ENCODE measurements around the gene EFCC1.

EFCC1 gene

DNA sequence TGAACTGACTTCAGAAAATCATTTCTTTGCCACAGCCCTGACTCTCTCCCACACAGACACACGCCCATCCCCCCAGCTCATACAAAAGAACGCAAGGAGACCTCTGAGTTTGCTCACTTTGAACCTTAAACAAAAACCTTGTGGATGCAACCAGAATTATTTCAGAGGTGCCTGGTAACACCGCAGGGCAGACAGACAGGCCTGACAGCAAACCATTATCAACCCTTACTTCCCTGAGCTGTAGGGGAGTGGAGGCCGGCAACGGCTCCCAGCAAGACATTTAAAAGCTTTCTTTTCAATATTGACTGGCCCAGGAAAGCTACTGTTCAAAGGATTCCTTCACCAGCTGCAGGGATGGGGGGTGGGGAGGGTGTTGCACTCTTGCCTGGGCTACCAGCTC is 2.0 kb upstream of the EFCC1 start:
- H3K4me3 ChIP-seq (ENCODE audit: low read depth, low read length): no peak overlapping the region

DNA sequence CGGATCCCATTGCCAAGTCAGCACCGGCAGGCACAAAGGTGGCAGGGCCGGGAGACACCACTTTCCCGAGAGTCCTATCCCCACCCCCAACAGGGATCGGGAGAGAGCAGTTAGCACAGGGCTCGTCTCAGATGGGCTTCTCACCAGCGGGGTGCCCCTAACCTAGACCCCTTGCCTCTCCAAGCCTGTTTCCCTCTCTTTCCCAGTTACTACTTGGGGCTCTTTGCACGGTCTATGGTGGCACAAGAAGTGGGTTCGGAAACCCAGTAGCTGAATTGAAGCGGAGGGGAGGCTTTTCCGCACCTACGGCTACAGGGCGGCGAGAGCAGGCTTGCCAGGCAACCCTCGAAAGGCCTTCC is 383 bp upstream of the EFCC1 start:
- H3K4me3 ChIP-seq (ENCODE audit: low read depth, low read length): no peak overlapping the region

More for the DNA sequence above, 2.0 kb upstream of the EFCC1 start:
- TF ChIP-seq, protein P1, sequence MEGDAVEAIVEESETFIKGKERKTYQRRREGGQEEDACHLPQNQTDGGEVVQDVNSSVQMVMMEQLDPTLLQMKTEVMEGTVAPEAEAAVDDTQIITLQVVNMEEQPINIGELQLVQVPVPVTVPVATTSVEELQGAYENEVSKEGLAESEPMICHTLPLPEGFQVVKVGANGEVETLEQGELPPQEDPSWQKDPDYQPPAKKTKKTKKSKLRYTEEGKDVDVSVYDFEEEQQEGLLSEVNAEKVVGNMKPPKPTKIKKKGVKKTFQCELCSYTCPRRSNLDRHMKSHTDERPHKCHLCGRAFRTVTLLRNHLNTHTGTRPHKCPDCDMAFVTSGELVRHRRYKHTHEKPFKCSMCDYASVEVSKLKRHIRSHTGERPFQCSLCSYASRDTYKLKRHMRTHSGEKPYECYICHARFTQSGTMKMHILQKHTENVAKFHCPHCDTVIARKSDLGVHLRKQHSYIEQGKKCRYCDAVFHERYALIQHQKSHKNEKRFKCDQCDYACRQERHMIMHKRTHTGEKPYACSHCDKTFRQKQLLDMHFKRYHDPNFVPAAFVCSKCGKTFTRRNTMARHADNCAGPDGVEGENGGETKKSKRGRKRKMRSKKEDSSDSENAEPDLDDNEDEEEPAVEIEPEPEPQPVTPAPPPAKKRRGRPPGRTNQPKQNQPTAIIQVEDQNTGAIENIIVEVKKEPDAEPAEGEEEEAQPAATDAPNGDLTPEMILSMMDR (IDR thresholded peaks at IDR 0.05; ENCODE audit: borderline replicate concordance, insufficient read depth, low read depth, low read length): no peak

DNA sequence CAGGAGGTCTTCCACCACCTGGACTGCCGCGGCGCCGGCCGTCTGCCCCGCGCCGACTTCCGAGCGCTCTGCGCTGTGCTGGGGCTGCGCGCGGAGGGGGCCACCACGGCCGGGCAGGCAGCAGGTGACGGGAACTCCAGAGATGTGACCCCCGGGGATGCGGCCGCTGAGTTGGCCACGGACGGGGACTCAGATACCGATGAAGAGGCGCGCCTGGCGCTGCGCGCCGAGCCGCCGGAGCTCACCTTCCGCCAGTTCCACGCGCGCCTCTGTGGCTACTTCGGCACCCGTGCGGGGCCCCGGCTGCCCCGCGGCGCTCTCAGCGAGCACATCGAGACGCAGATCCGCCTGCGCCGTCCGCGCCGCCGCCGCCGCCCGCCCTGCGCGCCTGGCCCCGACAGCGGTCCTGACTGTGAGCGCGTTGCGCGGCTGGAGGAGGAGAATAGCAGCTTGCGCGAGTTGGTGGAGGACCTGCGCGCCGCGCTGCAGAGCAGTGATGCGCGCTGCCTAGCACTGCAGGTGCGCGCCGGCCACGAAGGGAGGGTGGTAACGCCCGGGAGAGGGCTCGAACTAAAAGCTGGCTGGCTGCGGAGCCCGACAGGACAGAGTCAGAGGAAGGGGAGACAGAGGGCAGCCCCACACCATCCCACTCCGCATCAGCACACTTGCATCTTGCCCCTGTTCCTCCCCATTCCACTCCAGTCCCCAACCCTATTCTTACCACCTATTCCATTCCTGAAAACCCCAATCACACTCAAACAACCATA is 885 bp downstream of the EFCC1 start:
- TF ChIP-seq, protein P1 (IDR thresholded peaks at IDR 0.05; ENCODE audit: borderline replicate concordance, insufficient read depth, low read depth, low read length): no peak
- no peak overlapping the region for H3K4me3 ChIP-seq (ENCODE audit: low read depth, low read length)

More for the DNA sequence above, 383 bp upstream of the EFCC1 start:
- TF ChIP-seq, protein P1 (IDR thresholded peaks at IDR 0.05; ENCODE audit: borderline replicate concordance, insufficient read depth, low read depth, low read length): no peak

DNA sequence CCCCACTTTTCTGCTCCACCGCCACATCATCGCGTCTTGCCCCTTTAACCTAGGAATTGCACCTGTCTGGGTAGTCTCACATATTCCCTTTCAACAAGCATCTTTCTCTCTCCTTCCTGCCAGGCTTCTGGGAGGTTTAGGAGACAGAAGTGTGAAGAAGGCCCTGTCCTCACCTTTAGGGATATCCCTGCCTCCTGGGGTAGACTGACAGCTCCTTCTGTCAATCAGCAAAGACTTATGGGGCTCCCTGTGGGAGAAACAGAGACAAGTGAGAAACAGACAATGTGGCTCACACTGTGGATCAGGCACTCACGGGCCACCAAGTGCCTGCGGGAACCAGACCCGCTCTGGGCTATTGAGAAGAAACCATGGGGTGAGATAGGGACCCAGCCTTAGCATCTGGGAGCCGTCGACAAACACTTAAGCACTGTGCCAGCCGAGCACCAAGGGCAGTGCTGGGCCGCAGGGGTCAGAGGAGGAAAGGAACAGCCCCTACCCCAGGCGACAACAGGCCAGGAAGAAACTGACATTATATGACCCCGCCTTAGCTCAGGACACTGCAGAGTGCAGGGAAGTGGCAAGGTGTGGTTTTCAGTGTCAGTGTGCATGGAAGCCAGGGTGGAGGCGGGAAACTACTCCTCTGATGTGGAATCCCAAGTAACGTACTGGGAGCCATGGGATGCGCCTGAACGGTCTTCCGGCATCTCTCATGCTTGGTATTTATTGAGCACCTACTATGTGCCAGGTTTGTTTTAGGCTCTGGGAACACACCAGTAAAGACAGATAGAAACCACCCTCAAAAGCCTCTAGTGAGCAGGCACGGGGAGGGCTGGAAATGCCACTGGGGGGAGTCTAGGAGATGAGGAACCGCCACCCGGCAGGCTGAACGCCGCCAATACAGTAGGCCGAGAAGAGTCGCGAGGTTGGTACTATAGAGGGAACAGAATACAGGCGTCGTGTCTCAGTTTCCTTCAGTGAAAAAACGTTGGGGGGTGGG is 1.8 kb downstream of the EFCC1 start:
- no peak overlapping the region for H3K4me3 ChIP-seq (ENCODE audit: low read depth, low read length)
- TF ChIP-seq, protein P1 (IDR thresholded peaks at IDR 0.05; ENCODE audit: borderline replicate concordance, insufficient read depth, low read depth, low read length): no peak

DNA sequence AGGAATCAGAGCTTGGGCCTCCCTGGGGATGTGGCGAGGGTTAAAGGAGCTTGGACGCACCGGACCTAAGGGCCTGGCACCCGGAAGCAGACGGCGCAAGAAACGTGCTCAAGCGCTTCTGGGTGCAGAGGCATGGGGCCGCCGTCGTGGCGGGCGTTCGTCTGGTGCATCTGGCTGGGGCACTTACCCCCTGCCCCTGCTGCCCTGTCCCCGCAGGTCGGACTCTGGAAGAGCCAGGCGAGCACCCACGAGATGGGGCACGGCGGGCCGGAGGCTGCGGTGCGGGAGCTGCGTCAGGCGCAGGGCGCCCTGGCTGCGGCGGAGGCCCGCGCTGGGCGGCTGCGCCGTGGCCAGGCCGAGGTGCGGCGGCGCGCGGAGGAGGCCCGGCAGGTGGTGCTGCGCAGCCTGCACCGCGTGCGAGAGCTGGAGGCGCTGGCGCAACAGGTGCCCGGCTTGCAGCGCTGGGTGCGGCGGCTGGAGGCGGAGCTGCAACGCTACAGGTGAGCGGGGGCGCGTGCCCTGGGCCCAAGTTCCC is 2.5 kb downstream of the EFCC1 start:
- TF ChIP-seq, protein P1 (IDR thresholded peaks at IDR 0.05; ENCODE audit: borderline replicate concordance, insufficient read depth, low read depth, low read length): peak; percentile 26; the same call in 1 of the 2 replicates
- no peak overlapping the region for H3K4me3 ChIP-seq (ENCODE audit: low read depth, low read length)

DNA sequence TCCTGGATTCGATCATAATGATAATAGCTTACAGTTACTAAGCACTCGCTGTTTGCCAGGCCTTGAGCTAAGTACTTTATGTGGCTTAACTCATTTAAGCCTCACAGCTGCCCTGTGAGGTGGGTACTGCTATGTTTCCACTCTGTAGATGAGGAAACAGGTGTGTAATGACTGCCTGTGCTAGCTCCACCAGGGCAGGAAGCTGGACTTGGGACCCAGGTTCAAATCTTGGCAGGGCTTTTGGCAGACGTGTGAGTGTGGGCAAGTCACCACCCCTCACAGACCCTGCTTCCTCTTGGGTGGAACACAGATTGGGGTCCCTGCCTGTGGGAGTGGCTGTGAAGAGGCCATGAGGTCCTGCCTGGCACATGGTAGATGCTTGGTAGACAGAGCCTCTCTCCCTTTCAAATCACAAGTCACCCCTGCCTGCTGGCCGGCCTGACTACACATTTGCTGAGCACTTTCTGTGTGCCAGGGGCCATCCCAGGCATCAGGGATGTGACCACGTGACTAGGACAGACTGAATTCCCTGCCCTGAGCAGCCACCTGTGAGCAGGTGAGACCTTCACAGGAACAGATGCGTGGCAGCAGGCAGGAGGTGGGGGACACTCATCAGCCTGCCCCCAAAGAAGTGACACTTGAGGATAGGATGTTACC is 3.7 kb downstream of the EFCC1 start:
- H3K4me3 ChIP-seq (ENCODE audit: low read depth, low read length): no peak overlapping the region
- TF ChIP-seq, protein P1 (IDR thresholded peaks at IDR 0.05; ENCODE audit: borderline replicate concordance, insufficient read depth, low read depth, low read length): no peak
